Keratinocyte (primary cell): ENCODE measurements around the gene HOXD4.

Experiments used
- CTCF ChIP-seq, 3 experiments: IDR thresholded peaks in 1 of 3; conservative IDR thresholded peaks in 1 of 3; optimal IDR thresholded peaks in 1 of 3; 2 replicates in 2 of 3; 3 replicates in 1 of 3; pipeline versions ENCODE3 to v1.5.1; 2011; ENCODE audit warnings: low read length in 3 of 3, mild to moderate bottlenecking in 3 of 3, moderate library complexity in 2 of 3, control low read depth in 1 of 3, inconsistent platforms in 1 of 3; ENCODE audit not compliant: insufficient read depth in 2 of 3; ENCODE audit errors: extremely low read depth in 1 of 3
- EZH2 ChIP-seq: IDR thresholded peaks from one replicate; pipeline ENCODE4 v1.6.1; 2012; ENCODE audit warnings: inconsistent platforms, mild to moderate bottlenecking, low read length, moderate library complexity

GRCh38 chr2:176169181-176169580, 17.8 kb downstream of the HOXD4 start:
- TF ChIP-seq EZH2 (no peak), CTCF (optimal IDR thresholded peaks at IDR 0.05 in 1 of 3, IDR thresholded peaks at IDR 0.05 in 1 of 3, conservative IDR thresholded peaks at IDR 0.05 in 1 of 3; ENCODE audit: extremely low read depth in 1 of 3, insufficient read depth in 2 of 3, low read length in 3 of 3) (no peak)
